Measurements from ENCODE around the gene OR7G2. TPM values are rescaled to one million over a fixed set of nuclear protein-coding genes. Genes with fewer than 3 reads are reported as not detected.

Gene OR7G2
- not detected in 2 replicates for total RNA-seq

- Mint-ChIP-seq H3K27me3 (no peaks in the 10 kb centered on the region), H3K4me3 (no peak within 1 kb of the TSS), H3K4me1 (no peaks in the 10 kb centered on the region), H3K9me3 (peaks cover 5% of the 10 kb centered on the region), H3K27ac (no peak within 1 kb of the TSS), H3K36me3 (ENCODE audit: low read depth) (no peaks in the 10 kb centered on the region)
- no peak for DNase-seq
- intact Hi-C loops (cut with micrococcal nuclease): no loop called here
Measured at GRCh38 chr19:9107375-9107774, at the start of gene OR7G2. Gene OR7G2, minus strand, starts transcription at chr19:9107475. Its CDS starts 4,232 bp downstream, at chr19:9103243.

- intact Hi-C loops (cut with micrococcal nuclease): no loop called here
- H3K9me3 Mint-ChIP-seq: peaks cover 56% of the 10 kb centered on the region
- peaks cover 100% of the 10 kb centered on the region for H3K36me3 Mint-ChIP-seq (ENCODE audit: low read depth)
- no peak overlapping the region for H3K4me3 Mint-ChIP-seq
- H3K4me1 Mint-ChIP-seq: peaks cover 3% of the 10 kb centered on the region
- H3K27ac Mint-ChIP-seq: no peak overlapping the region
- no peak for DNase-seq
- no peaks in the 10 kb centered on the region for H3K27me3 Mint-ChIP-seq
Measured at GRCh38 chr19:9156304-9156703, 49.0 kb upstream of the OR7G2 start.

- intact Hi-C loops (cut with micrococcal nuclease): no loop called here
- H3K4me1 Mint-ChIP-seq: peaks cover 3% of the 10 kb centered on the region
- peaks cover 54% of the 10 kb centered on the region for H3K9me3 Mint-ChIP-seq
Measured at GRCh38 chr19:9155591-9155990, 48.3 kb upstream of the OR7G2 start.

GRCh38 chr19:9151367-9151766 lies 44.1 kb upstream of the OR7G2 start:
- Mint-ChIP-seq H3K27ac (no peak overlapping the region), H3K9me3 (peaks cover 59% of the 10 kb centered on the region), H3K4me3 (no peak overlapping the region), H3K4me1 (peaks cover 7% of the 10 kb centered on the region), H3K36me3 (ENCODE audit: low read depth) (peaks cover 99% of the 10 kb centered on the region), H3K27me3 (no peaks in the 10 kb centered on the region)
- DNase-seq: no peak
- intact Hi-C loops (cut with micrococcal nuclease): no loop called here

More at GRCh38 chr19:9155591-9155990, 48.3 kb upstream of the OR7G2 start:
- H3K36me3 Mint-ChIP-seq (ENCODE audit: low read depth): peaks cover 100% of the 10 kb centered on the region
- H3K27me3 Mint-ChIP-seq: no peaks in the 10 kb centered on the region
- no peak for DNase-seq
- no peak overlapping the region for H3K4me3 Mint-ChIP-seq
- no peak overlapping the region for H3K27ac Mint-ChIP-seq

GRCh38 chr19:9150650-9151049 lies 43.4 kb upstream of the OR7G2 start:
- intact Hi-C loops (cut with micrococcal nuclease): no loop called here
- Mint-ChIP-seq H3K27me3 (no peaks in the 10 kb centered on the region), H3K4me3 (no peak overlapping the region), H3K4me1 (peaks cover 7% of the 10 kb centered on the region), H3K9me3 (peaks cover 60% of the 10 kb centered on the region), H3K27ac (no peak overlapping the region), H3K36me3 (ENCODE audit: low read depth) (peaks cover 96% of the 10 kb centered on the region)
- DNase-seq: no peak

- Mint-ChIP-seq H3K27me3 (no peaks in the 10 kb centered on the region), H3K4me3 (no peak overlapping the region), H3K4me1 (peaks cover 4% of the 10 kb centered on the region), H3K27ac (no peak overlapping the region), H3K36me3 (ENCODE audit: low read depth) (peaks cover 96% of the 10 kb centered on the region), H3K9me3 (peaks cover 57% of the 10 kb centered on the region)
- intact Hi-C loops (cut with micrococcal nuclease): no loop called here
- no peak for DNase-seq
Measured at GRCh38 chr19:9149997-9150396, 42.7 kb upstream of the OR7G2 start.

GRCh38 chr19:9148697-9149096 lies 41.4 kb upstream of the OR7G2 start:
- H3K4me3 Mint-ChIP-seq: no peak overlapping the region
- H3K4me1 Mint-ChIP-seq: peaks cover 4% of the 10 kb centered on the region
- H3K9me3 Mint-ChIP-seq: peaks cover 48% of the 10 kb centered on the region
- DNase-seq: no peak
- no peaks in the 10 kb centered on the region for H3K27me3 Mint-ChIP-seq
- peaks cover 95% of the 10 kb centered on the region for H3K36me3 Mint-ChIP-seq (ENCODE audit: low read depth)
- intact Hi-C loops (cut with micrococcal nuclease): no loop called here
- H3K27ac Mint-ChIP-seq: no peak overlapping the region

GRCh38 chr19:9146882-9147281 lies 39.6 kb upstream of the OR7G2 start:
- peaks cover 9% of the 10 kb centered on the region for H3K4me1 Mint-ChIP-seq
- H3K9me3 Mint-ChIP-seq: peaks cover 43% of the 10 kb centered on the region
- peaks cover 90% of the 10 kb centered on the region for H3K36me3 Mint-ChIP-seq (ENCODE audit: low read depth)
- no peak for DNase-seq
- no peak overlapping the region for H3K27ac Mint-ChIP-seq
- H3K4me3 Mint-ChIP-seq: no peak overlapping the region
- intact Hi-C loops (cut with micrococcal nuclease): no loop called here
- no peaks in the 10 kb centered on the region for H3K27me3 Mint-ChIP-seq

GRCh38 chr19:9144920-9145319 lies 37.6 kb upstream of the OR7G2 start:
- Mint-ChIP-seq H3K27ac (no peak overlapping the region), H3K9me3 (peaks cover 28% of the 10 kb centered on the region), H3K4me3 (no peak overlapping the region), H3K4me1 (peaks cover 17% of the 10 kb centered on the region), H3K27me3 (no peaks in the 10 kb centered on the region), H3K36me3 (ENCODE audit: low read depth) (peaks cover 82% of the 10 kb centered on the region)
- no peak for DNase-seq
- intact Hi-C loops (cut with micrococcal nuclease): no loop called here

GRCh38 chr19:9140159-9140874 lies 33.0 kb upstream of the OR7G2 start, which contains the start of gene ZNF317:
Gene ZNF317, plus strand, starts transcription at chr19:9140397. Its CDS starts 15,620 bp downstream, at chr19:9156017.
- intact Hi-C loops (cut with micrococcal nuclease): loop anchor here (1.0 to 2.0 kb wide), 5 partner anchors 168 to 656 kb away; partner anchors contain the start of genes MBD3L1, ZNF266, ZNF558 and ZNF561
- peak; percentile 97 for DNase-seq
- peaks cover 24% of the 10 kb centered on the region for H3K4me1 Mint-ChIP-seq
- H3K36me3 Mint-ChIP-seq (ENCODE audit: low read depth): peaks cover 40% of the 10 kb centered on the region
- peak within 1 kb of the TSS; percentile 97 for H3K4me3 Mint-ChIP-seq
- H3K27ac Mint-ChIP-seq: peak within 1 kb of the TSS; percentile 97
- no peaks in the 10 kb centered on the region for H3K27me3 Mint-ChIP-seq
- H3K9me3 Mint-ChIP-seq: peaks cover 4% of the 10 kb centered on the region

GRCh38 chr19:9139609-9140158 lies 32.4 kb upstream of the OR7G2 start:
- Mint-ChIP-seq H3K36me3 (ENCODE audit: low read depth) (peaks cover 34% of the 10 kb centered on the region), H3K27ac (peak overlapping the region; percentile 97), H3K4me3 (peak overlapping the region; percentile 97), H3K4me1 (peaks cover 24% of the 10 kb centered on the region), H3K27me3 (no peaks in the 10 kb centered on the region), H3K9me3 (peaks cover 4% of the 10 kb centered on the region)
- intact Hi-C loops (cut with micrococcal nuclease): loop anchor here (1.0 to 5.0 kb wide), 7 partner anchors 68 to 888 kb away; partner anchors contain the start of genes MBD3L1, ZNF266, ZNF558 and ZNF561
- DNase-seq: no peak

GRCh38 chr19:9132422-9132821 lies 25.1 kb upstream of the OR7G2 start:
- Mint-ChIP-seq H3K9me3 (no peaks in the 10 kb centered on the region), H3K4me1 (peaks cover 4% of the 10 kb centered on the region), H3K27ac (no peak overlapping the region), H3K27me3 (no peaks in the 10 kb centered on the region), H3K4me3 (no peak overlapping the region), H3K36me3 (ENCODE audit: low read depth) (no peaks in the 10 kb centered on the region)
- intact Hi-C loops (cut with micrococcal nuclease): no loop called here
- DNase-seq: no peak

GRCh38 chr19:9130965-9131364 lies 23.7 kb upstream of the OR7G2 start:
- intact Hi-C loops (cut with micrococcal nuclease): no loop called here
- Mint-ChIP-seq H3K36me3 (ENCODE audit: low read depth) (no peaks in the 10 kb centered on the region), H3K27ac (no peak overlapping the region), H3K9me3 (no peaks in the 10 kb centered on the region), H3K27me3 (no peaks in the 10 kb centered on the region), H3K4me3 (no peak overlapping the region), H3K4me1 (peaks cover 2% of the 10 kb centered on the region)
- DNase-seq: peak; percentile 58

- intact Hi-C loops (cut with micrococcal nuclease): no loop called here
- H3K36me3 Mint-ChIP-seq (ENCODE audit: low read depth): no peaks in the 10 kb centered on the region
- no peak overlapping the region for H3K4me3 Mint-ChIP-seq
- H3K9me3 Mint-ChIP-seq: no peaks in the 10 kb centered on the region
- no peak overlapping the region for H3K27ac Mint-ChIP-seq
- no peaks in the 10 kb centered on the region for H3K27me3 Mint-ChIP-seq
- peaks cover 2% of the 10 kb centered on the region for H3K4me1 Mint-ChIP-seq
- no peak for DNase-seq
Measured at GRCh38 chr19:9128171-9128570, 20.9 kb upstream of the OR7G2 start.

Data from activated CD4-positive, alpha-beta T cell treated with anti-CD3 and anti-CD28 coated beads, Interleukin-2, amount 10 ng/mL, durations not matched to agents 24 days and 14 days (primary cell).